ENCODE data around the gene SMYD3.

The SMYD3 gene

DNA sequence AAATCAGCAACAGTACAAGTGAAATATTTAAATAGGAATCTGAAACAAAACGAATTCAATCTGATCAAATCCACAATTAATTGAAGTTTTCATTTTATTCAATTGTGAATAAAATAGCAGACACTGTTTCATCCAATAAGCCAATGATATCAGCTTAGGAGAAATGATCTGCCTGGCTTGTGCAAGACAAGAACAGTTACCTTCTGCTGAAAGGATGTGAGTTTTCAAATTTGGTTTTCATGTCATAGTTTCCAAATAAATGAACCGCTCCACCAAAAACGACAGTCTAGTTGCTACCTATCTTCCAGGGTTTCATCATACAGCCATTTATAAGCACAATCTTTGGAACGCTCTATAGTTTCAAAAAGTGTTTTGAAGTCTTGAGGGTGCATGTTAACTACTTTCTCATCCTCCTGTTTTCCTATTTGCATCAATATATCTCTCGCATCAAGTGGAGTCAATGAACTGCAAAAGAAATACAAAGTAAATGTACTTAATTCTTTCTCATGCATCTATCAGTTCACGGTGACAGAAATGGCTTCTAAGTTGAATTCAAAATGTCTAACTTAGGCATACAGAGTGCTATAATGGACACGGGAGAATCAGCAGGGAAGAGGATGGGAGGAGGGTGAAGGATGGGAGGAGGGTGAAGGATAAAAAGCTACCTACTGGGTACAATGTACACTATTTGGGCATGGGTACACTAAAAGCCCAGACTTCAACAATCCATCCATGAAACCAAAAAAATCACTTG is 33.8 kb upstream of the SMYD3 start:
- no peak for DNase-seq (ENCODE audit: low read depth)
- no peak overlapping the region for H3K4me3 ChIP-seq (ENCODE audit: control insufficient read depth, low read depth, low read length)
- TF ChIP-seq CTCF (IDR thresholded peaks at IDR 0.05; ENCODE audit: control insufficient read depth, insufficient read depth, low read depth, low read length, missing control alignments) = no peak

- no peak for TF ChIP-seq CTCF (IDR thresholded peaks at IDR 0.05; ENCODE audit: control insufficient read depth, insufficient read depth, low read depth, low read length, missing control alignments)
- DNase-seq (ENCODE audit: low read depth) = no peak
- no peak overlapping the region for H3K4me3 ChIP-seq (ENCODE audit: control insufficient read depth, low read depth, low read length)
Observed at GRCh38 chr1:246537887-246538286, 30.8 kb upstream of the SMYD3 start.

GRCh38 chr1:246537441-246537840 is 30.4 kb upstream of the SMYD3 start:
- DNase-seq (ENCODE audit: low read depth) = no peak
- no peak overlapping the region for H3K4me3 ChIP-seq (ENCODE audit: control insufficient read depth, low read depth, low read length)
- TF ChIP-seq CTCF (IDR thresholded peaks at IDR 0.05; ENCODE audit: control insufficient read depth, insufficient read depth, low read depth, low read length, missing control alignments) = no peak

DNA sequence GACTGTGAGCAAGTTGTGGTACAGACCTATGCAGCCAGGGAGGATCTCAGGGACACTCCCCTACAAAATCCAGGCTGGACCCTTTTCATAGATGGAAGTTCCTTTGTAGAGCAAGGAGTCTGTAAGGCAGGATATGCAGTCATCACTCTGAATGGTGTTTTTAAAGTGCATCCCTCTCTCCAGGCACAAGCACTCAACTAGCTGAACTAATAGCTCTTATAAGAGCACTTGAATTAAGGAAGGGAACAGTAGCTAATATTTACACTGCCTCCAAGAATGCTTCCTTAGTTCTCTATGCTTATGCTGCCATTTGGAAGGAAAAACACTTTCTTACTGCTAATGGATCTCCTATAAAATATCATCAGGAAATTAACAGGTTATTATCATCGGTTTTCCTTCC is 27.0 kb upstream of the SMYD3 start:
- DNase-seq (ENCODE audit: low read depth) = no peak
- TF ChIP-seq CTCF (IDR thresholded peaks at IDR 0.05; ENCODE audit: control insufficient read depth, insufficient read depth, low read depth, low read length, missing control alignments) = no peak
- H3K4me3 ChIP-seq (ENCODE audit: control insufficient read depth, low read depth, low read length) = no peak overlapping the region

- DNase-seq (ENCODE audit: low read depth) = no peak
- TF ChIP-seq CTCF (IDR thresholded peaks at IDR 0.05; ENCODE audit: control insufficient read depth, insufficient read depth, low read depth, low read length, missing control alignments) = no peak
Observed at GRCh38 chr1:246533371-246533905, 26.4 kb upstream of the SMYD3 start.

GRCh38 chr1:246532519-246532918 is 25.4 kb upstream of the SMYD3 start:
- no peak for DNase-seq (ENCODE audit: low read depth)
- no peak overlapping the region for H3K4me3 ChIP-seq (ENCODE audit: control insufficient read depth, low read depth, low read length)
- TF ChIP-seq CTCF (IDR thresholded peaks at IDR 0.05; ENCODE audit: control insufficient read depth, insufficient read depth, low read depth, low read length, missing control alignments) = no peak

More at GRCh38 chr1:246533371-246533905, 26.4 kb upstream of the SMYD3 start:
- no peak overlapping the region for H3K4me3 ChIP-seq (ENCODE audit: control insufficient read depth, low read depth, low read length)
